Femur (tissue), 1 donor: Measurements from ENCODE around the gene MS4A10.
A peak's percentile ranks its signal among the peaks of the same experiment; 100 is the strongest.
"Not testable (repeated sequence)": the region's sequence is repeated elsewhere in the genome, so short reads cannot be mapped to it uniquely, and the experiment has no call there.

Experiments used
- DNase-seq: peaks from one replicate; pipeline ENCODE4 v3.0.0-alpha.2; 2017

The MS4A10 gene

DNA sequence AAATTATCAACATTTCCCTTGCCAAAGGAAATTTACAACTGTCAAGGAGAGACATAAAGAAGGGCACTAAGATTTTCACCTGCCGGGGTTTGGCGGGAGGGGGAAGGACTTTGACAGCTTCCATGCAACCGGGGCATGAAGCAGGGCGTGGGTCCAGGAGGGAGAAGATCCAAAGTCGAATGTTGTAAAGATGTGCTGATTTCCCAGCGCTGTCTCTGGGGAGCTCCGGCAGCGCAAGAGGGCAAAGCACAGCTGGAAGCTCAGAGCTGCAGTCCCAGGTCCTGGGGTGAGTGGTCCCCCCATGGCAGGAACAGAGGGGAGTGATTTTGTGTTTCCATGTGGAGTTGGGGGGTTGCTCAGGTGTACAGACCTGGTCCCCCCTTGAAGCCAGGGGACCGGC is at the start of gene MS4A10:
MS4A10 (plus strand) TSS at position 198 of the 400 bp plus-strand sequence. CDS start 5,003 bp downstream, outside the sequence.
- DNase-seq, result no peak

DNA sequence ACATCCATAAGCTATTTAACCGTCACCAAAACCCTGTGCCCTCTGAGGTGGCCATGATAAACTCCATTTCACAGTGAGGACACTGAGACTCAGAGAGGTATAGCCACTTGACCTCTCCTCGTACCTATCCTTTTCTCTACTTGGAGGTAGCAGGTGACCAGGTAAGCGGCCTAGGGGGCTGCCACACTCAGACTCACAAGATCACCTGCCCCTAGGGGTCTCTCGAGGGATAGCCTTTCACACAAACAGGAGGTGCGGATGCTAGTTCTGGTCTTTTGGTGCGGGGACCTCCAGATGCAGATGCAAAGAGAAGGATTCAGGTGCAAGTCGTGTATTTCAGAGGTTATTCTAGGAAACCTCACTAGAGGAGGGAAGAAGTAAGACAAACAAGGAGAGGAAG is 46.0 kb upstream of the MS4A10 start:
- no peak for DNase-seq

DNA sequence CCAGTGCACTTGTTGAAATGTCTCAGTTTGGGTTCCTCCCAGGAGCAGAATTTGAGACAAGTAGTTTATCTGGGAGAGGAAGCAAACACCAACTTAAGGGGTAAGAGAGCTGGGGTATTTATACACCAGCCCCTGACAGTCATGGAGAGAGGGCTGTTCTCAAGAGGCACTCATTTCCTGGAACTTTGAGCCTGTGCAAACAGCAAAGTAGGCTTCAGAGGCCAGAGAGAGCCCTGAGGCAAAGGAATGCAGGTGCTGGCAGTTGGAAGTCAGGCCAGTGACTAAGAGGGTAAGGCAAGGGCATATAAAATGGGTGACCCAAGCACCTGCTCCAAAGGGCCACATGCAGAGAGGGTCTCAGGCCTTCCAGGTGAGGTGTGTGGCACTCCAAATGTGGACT is 44.6 kb upstream of the MS4A10 start:
- no peak for DNase-seq

DNA sequence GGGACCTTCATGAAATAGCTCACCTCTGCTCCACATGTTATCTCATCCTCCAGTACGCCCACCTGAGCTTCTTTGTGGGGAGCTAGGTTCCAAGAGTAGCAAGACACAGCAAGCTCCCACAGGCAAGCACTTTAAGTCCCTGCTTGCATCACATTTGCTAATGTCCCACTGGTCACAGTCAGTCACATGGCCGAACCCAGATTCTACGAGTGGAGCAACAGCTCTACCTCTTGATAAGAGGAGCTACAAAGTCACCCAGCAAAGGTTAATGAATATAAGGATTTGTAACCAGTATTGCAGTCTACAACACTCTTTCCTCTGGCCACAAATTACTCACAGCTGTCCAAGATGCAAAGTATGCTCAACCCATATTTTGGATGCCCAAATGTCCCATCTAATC is 43.7 kb upstream of the MS4A10 start:
- no peak for DNase-seq

DNA sequence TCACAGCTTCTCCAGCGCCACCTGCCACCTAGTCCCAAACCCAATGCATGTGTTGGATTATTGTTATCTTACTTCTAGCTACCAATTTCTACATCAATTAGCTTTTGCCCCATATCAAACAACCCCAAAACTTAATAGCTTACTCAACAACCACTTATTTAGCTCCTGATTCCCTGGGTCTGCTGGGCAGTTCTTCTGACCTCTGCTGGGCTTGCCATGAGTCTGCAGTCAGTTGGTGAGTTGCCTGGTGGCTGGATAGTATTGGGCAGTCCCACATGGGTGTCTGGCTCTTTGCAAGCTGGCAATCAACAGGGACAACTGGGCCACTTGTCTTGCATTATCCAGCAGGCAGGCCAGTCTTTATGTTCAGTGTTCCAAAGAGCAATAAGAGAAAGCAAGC is 42.1 kb upstream of the MS4A10 start:
- no peak for DNase-seq

DNA sequence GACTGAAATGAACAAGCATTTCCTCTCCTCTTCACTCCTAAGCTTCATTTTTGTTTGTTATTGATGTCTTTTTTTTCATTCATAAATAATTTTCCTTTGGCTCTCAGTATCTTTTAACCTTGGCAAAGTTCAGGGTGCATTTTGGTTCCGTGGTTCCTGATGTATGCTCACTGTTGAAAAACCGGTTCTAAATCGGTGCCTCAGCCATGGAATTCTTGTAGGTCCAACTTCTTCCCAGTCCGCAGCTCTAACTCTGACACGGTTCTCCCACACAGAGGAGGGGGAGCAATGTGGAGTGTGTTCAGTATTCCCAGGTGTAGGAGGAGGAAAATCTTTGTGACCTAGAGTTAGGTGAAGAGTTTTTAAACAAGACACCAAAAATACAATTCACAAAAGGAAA is 41.0 kb upstream of the MS4A10 start:
- no peak for DNase-seq

DNA sequence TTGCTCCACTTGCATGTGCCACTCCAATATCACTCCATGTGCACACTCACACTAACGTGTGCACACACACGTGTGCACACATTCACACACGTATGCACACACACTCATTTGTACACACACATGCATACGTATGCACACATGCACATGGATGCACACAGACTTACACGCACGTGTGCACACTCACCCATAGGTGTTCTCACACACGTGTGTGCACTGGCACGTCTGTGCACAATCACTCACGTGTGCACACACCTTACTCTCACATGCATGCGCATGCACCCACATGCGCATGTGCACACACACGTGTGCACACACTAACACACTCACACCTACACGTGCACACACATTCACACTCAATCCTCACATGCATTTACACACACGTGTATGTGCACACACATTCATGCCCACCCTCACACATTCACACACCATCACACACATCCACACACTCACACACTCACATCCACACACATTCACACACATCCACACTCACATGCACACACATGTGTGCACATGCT is 37.7 kb upstream of the MS4A10 start:
- no peak for DNase-seq

DNA sequence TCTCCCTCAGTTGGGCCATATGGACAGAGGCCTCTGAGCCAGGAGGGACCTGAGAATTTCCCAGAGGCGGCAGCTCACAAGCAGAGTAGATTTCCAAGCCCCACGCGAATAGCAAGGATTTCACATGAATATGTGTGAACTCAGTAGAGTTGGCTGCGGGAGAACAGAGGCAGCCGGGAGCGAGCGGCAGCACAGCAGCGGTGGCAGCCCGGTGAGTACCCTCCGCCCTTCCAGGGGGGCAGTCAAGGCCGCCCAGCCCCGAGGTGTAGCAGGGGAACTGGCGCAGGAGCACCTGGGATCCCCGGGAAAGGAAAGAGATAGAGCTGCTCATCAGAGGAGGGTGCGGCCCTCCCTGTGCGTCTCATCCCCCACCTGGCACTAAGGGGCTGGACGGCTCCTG is 36.9 kb upstream of the MS4A10 start:
- no peak for DNase-seq

DNA sequence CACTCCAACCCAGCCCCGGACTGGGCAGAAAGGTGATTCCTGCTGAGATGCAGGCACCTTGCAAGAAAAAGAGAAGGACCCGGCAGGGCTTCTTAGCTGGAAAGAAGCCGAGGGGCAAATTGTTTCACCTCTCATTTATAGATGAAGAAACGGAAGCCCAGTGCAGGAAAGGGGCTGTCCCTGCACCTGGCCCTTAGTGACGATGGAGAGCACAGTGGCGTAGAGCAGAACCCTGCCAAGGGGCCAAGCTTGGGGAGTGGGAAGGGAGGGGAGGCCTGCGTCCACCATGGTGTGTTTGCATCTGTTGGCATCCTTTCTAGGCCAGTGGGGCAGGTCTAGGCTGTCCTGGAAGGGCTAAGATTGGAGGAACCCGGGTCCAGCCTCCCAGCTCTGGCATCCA is 36.3 kb upstream of the MS4A10 start:
- DNase-seq, result no peak

DNA sequence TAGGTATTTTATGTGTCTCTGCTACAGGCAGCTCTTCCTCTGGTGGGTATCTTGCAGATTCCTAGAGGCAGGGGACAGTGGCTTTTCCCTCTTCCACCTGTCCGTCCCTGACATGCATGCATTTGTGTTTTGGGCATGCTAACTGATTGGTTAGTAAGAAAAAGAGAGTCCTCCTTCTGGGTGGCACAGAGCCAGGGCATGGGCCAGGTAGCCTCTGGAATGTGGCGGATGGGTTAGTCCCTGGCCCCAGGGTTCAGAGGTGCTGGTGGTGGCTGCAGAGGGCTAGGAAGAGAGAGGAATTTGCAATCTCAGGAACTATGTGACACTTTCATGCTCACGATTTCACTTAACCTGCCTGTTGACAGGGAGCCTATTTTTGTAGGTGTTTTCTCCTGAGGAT is 34.2 kb upstream of the MS4A10 start:
- DNase-seq, result no peak

DNA sequence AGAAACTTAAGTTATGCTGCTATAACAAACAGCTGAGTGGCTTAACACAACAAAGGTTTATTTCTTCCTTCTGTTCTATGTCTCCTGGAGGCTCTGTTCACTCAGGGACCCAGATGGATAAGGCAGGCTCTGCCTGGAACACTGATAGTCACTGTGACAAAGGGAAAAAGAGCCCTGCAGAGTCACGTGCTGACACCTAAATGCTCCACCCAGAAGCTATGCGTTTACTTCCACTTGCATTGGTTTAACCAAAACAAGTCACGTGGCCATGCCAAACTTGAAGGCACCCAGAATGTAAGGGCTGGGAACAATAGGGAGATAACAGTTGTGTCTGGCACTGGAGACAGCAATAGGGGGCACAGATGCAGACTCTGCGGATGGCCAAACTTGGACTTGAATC is 31.8 kb upstream of the MS4A10 start:
- no peak for DNase-seq

DNA sequence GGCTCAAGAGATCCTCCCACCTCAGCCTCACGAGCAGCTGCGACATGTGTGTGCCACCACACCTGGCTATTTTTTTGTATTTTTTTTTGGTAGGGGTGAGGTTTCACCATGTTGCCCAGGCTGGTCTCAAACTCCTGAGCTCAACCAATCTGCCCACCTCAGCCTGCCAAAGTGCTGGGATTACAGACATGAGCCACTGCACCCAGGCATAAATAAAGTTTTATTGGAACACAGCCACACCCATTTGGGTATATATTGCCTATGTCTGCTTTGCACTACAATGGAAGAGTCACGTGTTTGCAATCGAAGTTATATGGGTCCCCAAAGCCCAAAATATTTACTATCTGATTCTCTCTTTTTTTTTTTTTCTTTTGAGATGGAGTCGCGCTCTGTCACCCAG is 30.2 kb upstream of the MS4A10 start:
- no peak for DNase-seq

DNA sequence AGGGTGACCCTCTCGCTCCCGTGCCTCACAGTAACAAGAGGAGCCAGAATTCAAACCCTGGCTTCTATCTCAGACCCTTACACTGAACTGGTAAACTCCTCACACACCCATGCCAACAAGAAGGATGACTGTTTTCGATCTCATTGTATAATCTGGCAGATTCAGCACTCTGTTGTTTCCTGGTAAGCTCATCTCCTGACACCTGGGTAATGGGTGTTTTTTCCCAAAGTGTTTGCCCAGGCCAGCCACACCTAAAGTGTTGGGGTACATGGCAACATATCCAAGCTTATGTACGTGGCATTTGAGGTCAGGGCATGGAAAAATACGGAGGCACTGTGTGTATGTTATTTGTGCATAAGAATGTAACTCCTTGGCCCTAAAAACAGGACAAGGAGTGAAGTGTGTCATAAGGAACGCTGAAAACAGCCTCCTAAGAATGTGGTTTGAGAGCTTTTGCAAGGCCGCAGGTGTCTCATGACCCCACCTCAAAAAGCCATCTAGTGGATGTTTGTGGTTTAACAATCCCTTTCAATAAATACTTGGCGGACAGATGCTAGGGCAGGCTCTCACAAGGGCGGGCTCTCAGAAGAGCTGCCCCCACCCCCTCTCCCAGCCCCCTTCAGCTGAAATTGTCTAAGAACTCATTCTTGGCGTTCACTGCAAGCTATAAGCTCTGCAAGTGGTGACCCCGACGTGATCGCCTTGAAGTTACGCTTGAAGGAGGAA is 28.7 kb upstream of the MS4A10 start, which contains the start of gene MS4A15:
MS4A15 (plus strand) TSS at position 561 of the 726 bp plus-strand sequence. CDS start 6,867 bp downstream, outside the sequence.
- DNase-seq, result no peak

DNA sequence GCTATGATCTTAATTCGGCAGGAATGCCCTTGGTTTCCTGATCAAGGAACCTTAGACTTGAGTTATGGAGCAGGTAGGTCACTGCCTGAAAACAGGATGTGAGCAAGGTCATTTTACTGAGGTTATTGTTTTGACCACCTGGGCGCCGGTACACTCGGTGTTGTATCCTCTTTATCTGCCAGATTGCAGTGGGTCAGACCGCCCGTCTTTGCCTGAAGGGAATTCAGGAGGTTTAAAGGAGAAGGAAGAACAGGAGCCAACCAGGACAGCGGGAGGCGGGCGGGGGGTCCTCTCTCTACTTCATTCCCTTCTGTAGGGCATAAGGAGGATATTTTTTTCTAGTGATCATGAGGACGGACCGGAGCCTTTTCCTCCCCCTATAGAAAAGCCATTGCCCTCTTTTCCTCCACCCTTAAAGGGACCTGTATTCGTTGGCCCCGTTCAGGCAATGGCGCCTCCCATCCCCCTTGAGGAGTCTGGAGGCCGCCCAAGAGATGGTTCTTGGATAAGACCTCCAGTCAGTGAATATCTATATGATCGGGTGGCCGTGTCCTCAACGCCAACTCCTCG is 27.8 kb upstream of the MS4A10 start:
- no peak for DNase-seq

DNA sequence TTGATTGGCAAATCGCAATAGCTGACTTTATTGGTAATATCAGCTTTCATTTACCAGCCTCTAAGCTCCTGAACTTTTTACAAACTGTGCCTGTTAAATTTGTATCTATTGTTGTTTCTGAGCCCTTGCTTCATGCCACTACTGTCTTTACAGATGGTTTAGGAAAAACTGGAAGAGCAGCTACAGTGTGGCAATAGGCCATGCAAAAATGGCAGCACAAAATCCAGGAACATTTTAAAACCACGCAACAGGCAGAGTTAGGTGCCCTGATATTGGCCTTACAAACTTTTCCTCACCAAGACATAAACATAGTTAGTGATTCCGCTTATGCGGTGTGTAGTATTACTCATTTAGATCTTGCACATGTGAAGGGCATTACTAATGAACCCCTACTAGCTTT is 26.5 kb upstream of the MS4A10 start:
- not testable (repeated sequence) for DNase-seq

DNA sequence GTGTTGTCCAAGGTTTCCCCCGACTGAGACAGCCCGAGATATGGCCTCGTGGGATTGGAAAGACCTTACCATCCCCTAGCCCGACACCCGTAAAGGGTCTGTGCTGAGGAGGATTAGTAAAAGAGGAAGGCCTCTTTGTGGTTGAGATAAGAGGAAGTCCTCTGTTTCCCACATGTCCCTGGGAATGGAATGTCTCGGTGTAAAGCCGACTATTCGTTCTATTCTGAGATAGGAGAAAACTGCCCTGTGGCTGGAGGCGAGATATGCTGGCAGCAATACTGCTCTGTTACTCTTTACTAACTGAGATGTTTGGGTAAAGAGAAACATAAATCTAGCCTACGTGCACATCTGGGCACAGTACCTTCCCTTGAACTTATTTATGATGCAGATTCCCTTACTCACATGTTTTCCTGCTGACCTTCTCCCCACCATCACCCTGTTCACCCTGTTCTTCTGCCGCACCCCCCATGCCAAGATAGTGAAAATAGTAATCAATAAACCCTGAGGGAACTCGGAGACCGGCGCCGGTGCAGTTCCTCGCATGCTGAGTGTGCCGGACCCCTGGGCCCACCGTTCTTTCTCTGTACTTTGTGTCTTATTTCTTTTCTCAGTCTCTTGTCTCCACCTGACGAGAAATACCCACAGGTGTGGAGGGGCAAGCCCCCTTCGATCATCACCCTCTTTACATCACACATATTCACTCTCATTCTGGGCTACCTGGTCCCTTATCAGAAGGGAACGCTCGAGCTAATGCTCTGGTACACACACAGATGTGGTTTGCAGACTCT is 25.5 kb upstream of the MS4A10 start:
- not testable (repeated sequence) for DNase-seq

DNA sequence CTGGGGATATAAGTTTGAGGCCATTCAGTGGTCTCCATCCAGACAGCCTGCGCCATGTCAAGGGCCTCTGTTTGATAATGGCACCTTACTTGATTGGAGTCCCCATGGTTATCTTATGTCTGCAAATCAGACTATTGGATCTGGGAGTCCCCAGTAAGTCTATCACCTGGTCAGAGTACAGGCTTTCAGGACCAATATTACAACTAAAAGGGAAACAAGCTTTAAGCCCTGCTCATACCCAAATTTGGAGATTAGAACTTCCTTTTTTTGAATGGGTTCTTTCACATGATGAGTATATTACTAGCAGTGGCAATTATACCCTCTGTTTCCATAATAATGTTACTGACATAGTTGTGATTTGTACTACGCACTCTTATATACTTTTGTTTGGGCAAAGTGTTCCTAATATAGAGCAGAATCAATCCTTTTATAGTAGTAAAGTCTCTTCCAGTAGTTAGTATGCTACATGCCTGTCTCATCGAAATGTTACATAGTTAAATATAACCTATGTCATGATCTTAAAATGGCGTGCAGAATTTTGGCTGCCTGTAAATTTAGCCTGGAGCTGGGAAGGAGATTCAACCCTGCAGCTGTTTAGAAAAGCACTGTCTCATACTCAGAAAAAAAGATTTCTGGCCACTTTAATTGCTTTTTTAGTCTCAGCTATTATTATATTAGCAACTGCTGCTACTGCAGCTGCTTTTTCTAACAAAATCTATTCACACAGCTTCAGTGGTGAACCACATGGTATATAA is 23.5 kb upstream of the MS4A10 start:
- DNase-seq, result no peak

DNA sequence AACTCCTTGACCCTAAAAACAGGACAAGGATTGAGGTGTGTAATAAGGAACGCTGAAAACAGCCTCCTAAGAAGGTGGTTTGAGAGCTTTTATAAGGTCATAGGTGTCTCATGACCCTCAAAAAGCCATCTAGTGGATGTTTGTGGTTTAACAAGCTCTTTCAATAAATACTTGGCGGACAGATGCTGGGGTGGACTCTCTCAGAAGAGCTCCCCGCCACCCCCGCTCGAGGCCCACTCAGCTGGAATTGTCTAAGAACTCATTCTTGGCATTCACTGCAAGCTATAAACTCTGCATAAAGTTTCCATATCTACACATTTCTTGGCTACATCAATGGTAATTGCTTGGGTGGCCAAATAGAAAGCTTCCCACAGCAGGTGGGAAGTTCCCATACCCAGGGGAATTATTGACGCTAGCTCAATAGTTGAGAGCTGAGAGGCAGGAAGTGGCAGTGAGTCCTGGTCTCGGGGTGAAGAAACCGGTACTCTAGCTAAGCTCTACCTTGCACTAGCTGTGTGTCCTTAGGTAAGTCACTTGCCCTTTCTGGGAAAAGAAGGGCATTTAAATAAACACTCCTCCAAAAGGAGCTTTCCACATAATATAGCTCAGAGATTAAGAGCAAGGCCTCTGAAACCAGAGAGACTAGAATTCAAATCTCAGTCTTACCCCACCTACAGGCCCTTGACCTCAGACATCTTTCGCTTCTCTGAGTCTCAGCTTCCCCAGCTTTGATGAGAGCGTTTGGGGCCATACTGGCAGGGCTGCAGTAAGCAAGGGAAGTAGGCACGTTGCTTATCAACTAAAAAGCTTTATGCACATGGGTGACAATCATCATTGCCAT is 22.1 kb upstream of the MS4A10 start:
- DNase-seq, result peak; percentile 58

DNA sequence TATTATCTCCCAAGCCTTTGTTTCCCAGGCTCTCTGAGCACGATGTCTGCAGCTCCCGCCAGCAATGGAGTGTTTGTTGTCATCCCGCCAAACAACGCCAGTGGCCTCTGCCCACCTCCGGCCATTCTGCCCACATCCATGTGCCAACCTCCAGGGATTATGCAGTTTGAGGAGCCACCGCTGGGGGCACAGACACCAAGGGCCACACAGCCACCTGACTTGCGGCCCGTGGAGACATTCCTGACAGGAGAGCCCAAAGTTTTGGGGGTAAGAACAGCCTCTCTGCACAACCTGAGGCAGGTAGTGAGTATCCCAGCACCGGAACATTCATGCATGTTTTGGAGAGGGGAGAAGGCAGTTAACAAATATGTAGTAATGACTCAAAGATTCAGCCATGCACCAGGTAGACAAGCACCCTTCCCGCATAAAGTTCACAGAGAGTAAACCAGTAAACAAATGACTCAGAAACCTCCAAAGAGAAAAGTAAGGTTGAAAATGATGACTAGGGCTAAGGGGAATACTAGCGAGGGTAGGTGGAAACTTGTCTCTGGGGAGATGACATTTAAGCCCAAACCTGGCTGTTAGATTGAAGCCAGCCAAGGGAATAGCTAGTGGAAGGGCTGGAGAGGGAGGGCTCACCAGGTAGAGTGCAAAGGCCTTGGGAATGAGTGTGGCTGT is 21.3 kb upstream of the MS4A10 start:
- DNase-seq, result no peak

DNA sequence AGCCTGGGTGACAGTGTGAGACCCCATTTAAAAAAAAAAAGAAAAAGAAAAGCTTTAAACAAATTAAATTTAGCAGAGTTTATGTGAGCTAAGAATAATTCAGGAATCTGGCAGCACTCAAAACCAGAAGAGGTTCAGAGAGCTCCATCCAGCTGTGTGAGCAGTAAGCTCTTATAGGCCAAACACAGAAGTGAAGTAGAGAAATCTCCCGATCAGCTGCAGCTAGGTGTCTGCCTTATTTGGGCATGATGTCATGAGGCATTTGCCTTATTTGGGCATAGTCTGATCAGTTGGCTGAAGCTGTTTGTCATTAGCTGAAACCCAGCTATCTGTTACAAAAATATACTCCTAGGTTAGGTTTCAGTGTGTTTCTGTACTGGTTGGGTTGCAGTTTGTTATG is 20.3 kb upstream of the MS4A10 start:
- no peak for DNase-seq

DNA sequence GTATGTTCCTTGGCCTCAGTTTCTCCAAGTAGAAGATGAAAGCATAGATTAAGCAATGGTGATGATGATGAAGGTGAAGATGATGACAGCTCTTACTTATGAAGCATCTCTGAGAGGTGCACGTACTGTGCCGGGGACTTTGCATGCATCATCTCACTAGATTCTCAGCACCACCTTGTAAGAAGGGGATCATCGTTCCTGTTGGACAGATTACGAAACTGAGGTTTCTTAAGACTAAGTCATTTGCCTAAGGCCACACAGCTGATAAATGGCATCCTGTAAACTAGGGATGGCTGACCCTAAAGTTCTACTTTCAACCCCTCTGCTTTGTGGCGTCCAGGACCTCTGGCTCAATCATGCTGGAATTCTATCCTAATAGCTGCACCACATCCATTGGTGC is 19.8 kb upstream of the MS4A10 start:
- DNase-seq, result no peak
